DMS153 treated with DMSO at 0.1 percent for 48 hours (cell line): ENCODE results near the gene TAOK2.
"Not testable (repeated sequence)": the region's sequence is repeated elsewhere in the genome, so short reads cannot be mapped to it uniquely, and the experiment has no call there.

Experiments used
- DNase-seq: peaks from one replicate; lab custom pipeline; 2025; ENCODE audit not compliant: unreplicated experiment; lab: John Stamatoyannopoulos, UW

TAOK2 gene

DNA sequence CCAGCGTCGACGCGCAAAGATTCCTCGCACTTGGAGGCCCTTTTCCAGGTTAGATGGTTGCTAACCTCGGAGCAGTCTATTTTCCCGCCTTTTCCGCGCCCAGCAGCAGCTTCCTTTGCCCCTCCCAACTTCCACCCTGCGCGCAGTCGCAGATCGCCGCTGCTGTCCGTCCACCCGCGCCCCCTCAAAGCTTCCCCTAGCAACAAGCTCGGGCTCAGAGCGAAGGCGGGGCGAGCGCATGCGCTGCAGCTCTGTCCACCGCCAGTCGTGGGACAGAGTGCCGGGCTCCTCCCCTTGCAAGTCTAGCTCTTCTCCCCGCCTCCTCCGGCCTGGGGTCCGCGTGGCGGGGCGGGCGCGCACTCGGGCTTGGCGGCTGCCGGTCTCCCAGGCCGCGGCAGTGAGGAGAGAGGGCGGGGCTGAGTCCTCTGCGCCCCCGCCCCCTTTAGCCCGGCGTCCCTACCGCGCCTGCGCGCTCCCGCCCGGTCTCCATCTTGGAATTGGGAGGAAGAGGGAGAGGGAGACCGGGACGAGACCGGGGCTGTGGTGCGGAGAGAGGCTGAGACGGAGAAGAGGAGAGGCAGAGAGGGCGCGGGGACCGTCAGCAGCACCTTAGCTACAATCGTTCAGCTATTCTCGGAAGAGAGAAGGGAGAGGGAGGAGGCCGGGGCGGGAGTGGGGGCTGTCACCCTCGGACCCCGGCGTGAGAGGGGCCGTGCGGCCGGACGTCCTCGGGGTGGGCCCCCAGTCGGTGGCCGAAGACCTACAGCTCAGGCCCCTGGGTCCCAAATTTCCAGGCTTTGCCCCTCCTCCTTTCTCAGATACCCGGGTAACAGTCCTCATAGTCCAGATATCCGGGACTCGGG is at the start of gene TAOK2:
TSS of gene TAOK2 (plus strand) at position 485 of the 863 bp plus-strand sequence. CDS start 3,905 bp downstream, outside the sequence.
- peak; percentile 99 for DNase-seq

DNA sequence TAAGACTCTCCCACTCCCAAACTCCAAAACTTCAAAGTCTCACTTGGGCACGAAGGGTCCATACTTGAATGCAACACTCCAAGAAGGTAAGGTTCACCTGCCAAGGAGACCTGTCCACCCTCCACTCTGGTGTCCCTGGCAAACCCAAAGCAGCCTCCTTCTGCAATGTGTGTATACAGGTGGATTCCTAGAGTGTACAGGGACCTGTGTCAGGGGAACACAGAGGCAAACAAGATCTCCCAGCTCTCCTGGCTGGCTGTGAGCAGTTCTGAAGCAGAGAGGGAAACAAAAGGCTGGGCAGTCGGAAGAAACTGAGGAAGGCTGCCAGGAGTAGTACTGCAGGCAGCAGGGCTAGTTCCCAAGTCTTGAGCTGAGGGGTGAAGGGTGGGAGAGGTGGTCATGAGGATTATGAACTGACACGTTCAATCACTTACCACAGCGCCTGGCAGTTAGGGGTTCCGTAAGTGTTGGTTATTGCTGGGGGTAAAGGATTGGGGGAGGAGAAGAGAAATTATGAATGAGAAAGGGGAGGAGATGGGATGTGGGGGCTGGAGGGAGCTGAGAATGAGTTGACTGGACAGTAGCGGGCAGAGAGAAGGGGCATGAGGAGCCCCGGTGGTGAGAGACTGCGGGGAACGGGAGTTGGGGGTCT is 48.4 kb upstream of the TAOK2 start:
- DNase-seq, result no peak

GRCh38 chr16:29925781-29926710 is 47.6 kb upstream of the TAOK2 start, which contains the start of gene KCTD13:
Gene KCTD13, minus strand, starts transcription at chr16:29926226. Its CDS starts 193 bp downstream, at chr16:29926033.
- peak; percentile 67 for DNase-seq

GRCh38 chr16:29926711-29927052 is 47.0 kb upstream of the TAOK2 start:
- DNase-seq, result peak; percentile 42

- DNase-seq, result no peak
These were observed 46.4 kb upstream of the TAOK2 start for GRCh38 chr16:29927070-29927905.

DNA sequence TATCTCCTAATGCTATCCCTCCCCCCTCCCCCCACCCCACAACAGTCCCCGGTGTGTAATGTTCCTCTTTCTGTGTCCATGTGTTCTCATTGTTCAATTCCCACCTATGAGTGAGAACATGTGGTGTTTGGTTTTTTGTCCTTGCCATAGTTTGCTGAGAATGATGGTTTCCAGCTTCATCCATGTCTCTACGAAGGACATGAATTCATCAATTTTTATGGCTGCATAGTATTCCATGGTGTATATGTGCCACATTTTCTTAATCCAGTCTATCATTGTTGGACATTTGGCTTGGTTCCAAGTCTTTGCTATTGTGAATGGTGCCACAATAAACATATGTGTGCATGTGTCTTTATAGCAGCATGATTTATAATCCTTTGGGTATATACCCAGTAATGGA is 41.9 kb upstream of the TAOK2 start:
- DNase-seq, result not testable (repeated sequence)

GRCh38 chr16:29940656-29941055 is 33.0 kb upstream of the TAOK2 start:
- no peak for DNase-seq

- DNase-seq, result no peak
These were observed 29.5 kb upstream of the TAOK2 start for GRCh38 chr16:29943846-29944799.

- DNase-seq, result no peak
These were observed 25.8 kb upstream of the TAOK2 start for GRCh38 chr16:29947897-29948296.

- no peak for DNase-seq
These were observed 22.7 kb upstream of the TAOK2 start for GRCh38 chr16:29950806-29951461.

GRCh38 chr16:29951625-29952365 is 21.9 kb upstream of the TAOK2 start:
- DNase-seq, result no peak

- DNase-seq, result no peak
These were observed 14.9 kb upstream of the TAOK2 start for GRCh38 chr16:29958756-29959155.

DNA sequence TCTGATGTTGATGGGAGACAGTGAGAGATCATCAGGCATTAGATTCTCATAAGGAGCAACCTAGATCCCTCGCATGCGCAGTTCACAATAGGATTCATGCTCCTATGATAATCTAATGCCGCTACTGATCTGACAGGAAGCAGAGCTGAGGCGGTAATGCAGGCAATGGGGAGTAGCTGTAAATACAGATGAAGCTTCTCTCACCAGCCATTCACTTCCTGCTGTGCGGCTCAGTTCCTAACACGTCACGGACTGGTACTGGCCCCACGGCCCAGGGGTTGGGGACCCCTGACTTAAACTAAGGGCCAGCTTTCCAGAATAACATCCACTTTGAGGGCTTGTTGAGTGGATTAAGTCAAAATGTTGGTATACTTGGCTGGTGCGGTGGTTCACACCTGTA is 14.4 kb upstream of the TAOK2 start:
- no peak for DNase-seq

- not testable (repeated sequence) for DNase-seq
These were observed 13.8 kb upstream of the TAOK2 start for GRCh38 chr16:29959821-29960220.

GRCh38 chr16:29961127-29961478 is 12.6 kb upstream of the TAOK2 start:
- no peak for DNase-seq

DNA sequence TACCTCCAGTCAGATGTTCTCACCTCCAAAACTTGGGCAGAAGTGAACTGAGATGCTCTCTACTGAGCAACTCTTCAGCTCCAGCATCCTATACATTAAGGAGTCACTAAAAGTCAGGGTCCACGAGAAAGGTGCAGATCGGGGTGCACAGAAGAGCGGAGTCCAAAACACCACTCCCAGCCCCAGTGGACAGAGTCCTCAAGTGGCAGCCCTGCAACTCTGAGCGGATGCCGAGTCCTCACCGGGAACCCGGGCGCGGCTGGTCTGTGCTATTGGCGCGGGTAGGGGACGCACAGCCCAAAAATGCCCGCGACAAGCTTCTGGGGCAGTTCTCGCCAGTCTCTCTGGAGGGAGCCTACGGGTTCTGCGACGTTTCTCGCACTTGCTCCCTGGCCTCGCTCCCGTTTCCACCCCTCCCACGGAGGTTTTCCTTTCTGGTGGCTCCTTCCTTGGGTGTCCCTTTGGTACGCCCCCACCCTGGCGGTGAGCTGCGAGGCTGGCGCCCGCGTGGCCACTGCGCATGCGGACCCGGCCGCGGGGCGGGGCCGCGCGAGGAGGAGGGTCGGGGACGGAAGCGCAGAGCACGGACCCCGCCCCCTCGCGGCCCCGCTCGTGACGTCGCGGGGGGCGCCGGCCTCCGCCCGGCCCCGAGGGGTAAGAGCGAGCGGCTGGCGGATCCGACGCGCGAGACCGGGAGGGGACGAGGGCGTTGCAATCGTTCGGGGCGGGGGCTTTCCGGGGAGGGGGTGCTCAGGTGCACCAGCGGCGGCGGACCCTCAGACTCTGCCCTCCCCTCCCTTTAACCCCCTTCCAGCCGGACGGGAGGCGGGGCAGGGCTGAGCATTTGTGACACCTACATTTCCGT is 12.0 kb upstream of the TAOK2 start, which contains the start of gene TMEM219:
TSS of gene TMEM219 (plus strand) at position 601 of the 865 bp plus-strand sequence. CDS start 1,065 bp downstream, outside the sequence.
- peak; percentile 70 for DNase-seq
